Lung (tissue), 12 donors: ENCODE data around the gene GUCY1B1. TPM values are rescaled to one million over a fixed set of nuclear protein-coding genes. Genes with fewer than 3 reads are reported as not detected.

ENCODE experiments used
- ATAC-seq: fragments of 200-7000 bp; cut with Tn5 transposase; one replicate; pipeline ENCODE4 v1.9.1; 2020; ENCODE audit warnings: moderate number of reproducible peaks; ENCODE audit not compliant: insufficient read depth, low FRiP score
- DNase-seq, 3 donors: peaks; one replicate each; pipeline ENCODE4 v3.0.0-alpha.2; 2013 to 2017
- H3K27ac ChIP-seq, 2 donors: one replicate each; pipeline ENCODE4 v1.5.1; 2013; ENCODE audit warnings: mild to moderate bottlenecking in 2 of 2, moderate library complexity in 2 of 2, control low read depth in 1 of 2, inconsistent platforms in 1 of 2, low read depth in 1 of 2, low read length in 1 of 2
- H3K27me3 ChIP-seq, 3 donors: one replicate each; pipeline ENCODE4 v1.5.1; 2013; ENCODE audit warnings: low read length in 2 of 3; ENCODE audit not compliant: control insufficient read depth in 3 of 3, insufficient read depth in 3 of 3
- H3K36me3 ChIP-seq, 4 donors: one replicate each; pipeline ENCODE4 v1.5.1; 2013; ENCODE audit warnings: low read length in 4 of 4, mild to moderate bottlenecking in 1 of 4, moderate library complexity in 1 of 4; ENCODE audit not compliant: control insufficient read depth in 4 of 4, insufficient read depth in 4 of 4
- H3K4me1 ChIP-seq, 5 donors: one replicate each; pipeline ENCODE4 v1.5.1; 2013; ENCODE audit warnings: low read length in 5 of 5, mild to moderate bottlenecking in 2 of 5, moderate library complexity in 1 of 5; ENCODE audit not compliant: control insufficient read depth in 5 of 5, insufficient read depth in 5 of 5
- H3K4me3 ChIP-seq: one replicate; pipeline ENCODE4 v1.5.1; 2013; ENCODE audit warnings: mild to moderate bottlenecking, control low read depth, moderate library complexity
- H3K9ac ChIP-seq, 2 donors: one replicate each; pipeline ENCODE4 v1.5.1; 2013; ENCODE audit warnings: low read length in 2 of 2, control low read depth in 1 of 2; ENCODE audit not compliant: insufficient read depth in 1 of 2
- H3K9me3 ChIP-seq, 4 donors: one replicate each; pipeline ENCODE4 v1.5.1; 2013; ENCODE audit warnings: low read length in 3 of 4, mild to moderate bottlenecking in 1 of 4, moderate library complexity in 1 of 4; ENCODE audit not compliant: control insufficient read depth in 4 of 4, insufficient read depth in 3 of 4
- CTCF ChIP-seq: IDR thresholded peaks from 2 replicates; pipeline ENCODE4 v1.5.1; 2012; ENCODE audit warnings: mild to moderate bottlenecking; ENCODE audit errors: control extremely low read depth, extremely low read depth
- WGBS, 2 donors: extraction: QIAGEN DNeasy Blood & Tissue Kit; methylation state at CpG; one replicate each; pipeline ENCODE4 v1.1.7; 2013; 5-methylcytosine and 5-hydroxymethylcytosine counted together
- polyA plus RNA-seq, 2 donors: library from polyadenylated mRNA; stranded (reverse); fragments of 200-250 nt; gene quantifications; one replicate each; pipeline ENCODE4 v1.2.1, GENCODE V29; 2013
- total RNA-seq, 2 donors: library from RNA; depleted of rRNA in 1 of 2; stranded (reverse); fragments of >200 nt in 1 of 2; gene quantifications; one replicate each; pipeline ENCODE4 v1.2.1, GENCODE V29; 2014 to 2021
- donor health status: control.
- donor health status: control.
- donor health status: Bipolar disorder and iron deficiency.
- donor health status: healthy.
- donor health status: DM: yes; HTN: yes; CAD: no.

Gene GUCY1B1
- total and polyA plus RNA-seq, 4 donors, result 9.4 to 36.9 (median 13.4) TPM

GRCh38 chr4:155738548-155738947 lies 20.3 kb upstream of the GUCY1B1 start:
- Histone ChIP-seq H3K4me3 (no peak overlapping the region), H3K27ac (no peak overlapping the region), H3K9me3 (no peaks in the 10 kb centered on the region), H3K9ac (no peak overlapping the region), H3K27me3 (no peaks in the 10 kb centered on the region), H3K4me1 (peaks cover 0 to 23% (median 6%) of the 10 kb centered on the region in 5 donors), H3K36me3 (no peaks in the 10 kb centered on the region)
- no peak for TF ChIP-seq CTCF
- no peak for DNase-seq
- WGBS, 2 donors, result 88 to 89% methylated on average over 2 of the region's 2 CpGs
- no peak for ATAC-seq

- Histone ChIP-seq H3K27me3 (no peaks in the 10 kb centered on the region), H3K9me3 (no peaks in the 10 kb centered on the region), H3K36me3 (no peaks in the 10 kb centered on the region), H3K4me1 (no peaks in the 10 kb centered on the region), H3K27ac (no peak overlapping the region), H3K4me3 (no peak overlapping the region), H3K9ac (no peak overlapping the region)
- no peak for TF ChIP-seq CTCF
- whole genome bisulfite sequencing, 2 donors, result 98 to 100% methylated on average over 1 of the region's 1 CpG
- DNase-seq (no peak), ATAC-seq (no peak)
Observed at GRCh38 chr4:155741546-155741945, 17.3 kb upstream of the GUCY1B1 start.

- no peak overlapping the region for H3K9ac ChIP-seq
- ATAC-seq (no peak), DNase-seq (no peak)
- H3K9me3 ChIP-seq, result no peaks in the 10 kb centered on the region
- no peak for TF ChIP-seq CTCF
- H3K27ac ChIP-seq, result no peak overlapping the region
- no peaks in the 10 kb centered on the region for H3K4me1 ChIP-seq
- no peak overlapping the region for H3K4me3 ChIP-seq
- 77 to 82% methylated on average over 3 of the region's 3 CpGs for WGBS, 2 donors
- no peaks in the 10 kb centered on the region for H3K36me3 ChIP-seq
- no peaks in the 10 kb centered on the region for H3K27me3 ChIP-seq
Observed at GRCh38 chr4:155742310-155743015, 16.4 kb upstream of the GUCY1B1 start.

GRCh38 chr4:155745984-155746383 lies 12.8 kb upstream of the GUCY1B1 start:
- ATAC-seq, result peak; percentile 44

More at GRCh38 chr4:155745984-155746383, 12.8 kb upstream of the GUCY1B1 start:
- no peak for TF ChIP-seq CTCF
- H3K36me3 ChIP-seq, result no peaks in the 10 kb centered on the region
- no peaks in the 10 kb centered on the region for H3K27me3 ChIP-seq
- H3K9ac ChIP-seq, result no peak overlapping the region
- H3K9me3 ChIP-seq, result no peaks in the 10 kb centered on the region
- no peak overlapping the region for H3K27ac ChIP-seq
- no peaks in the 10 kb centered on the region for H3K4me1 ChIP-seq
- no peak overlapping the region for H3K4me3 ChIP-seq
- DNase-seq, result no peak
- 81 to 86% methylated on average over 5 of the region's 5 CpGs for WGBS, 2 donors
